HTR-8/SVneo (cell line): ENCODE data around the gene IL3RA.
"Not testable (repeated sequence)": the region's sequence is repeated elsewhere in the genome, so short reads cannot be mapped to it uniquely, and the experiment has no call there.

ENCODE experiments used
- DNase-seq: peaks from one replicate; pipeline ENCODE4 v3.0.0; 2011; ENCODE audit warnings: low spot score, mixed read lengths; ENCODE audit not compliant: insufficient read length
- FAIRE-seq: peaks from 2 replicates; lab custom pipeline; 2011; peaks lifted over from hg19 to GRCh38; lab: Jason Lieb, UNC

Gene IL3RA

GRCh38 chrX:1336331-1336943 lies at the start of gene IL3RA:
Gene IL3RA (plus strand): TSS chrX:1336785. CDS start chrX:1341766, 4,981 bp downstream.
- no peak for DNase-seq
- no peak for FAIRE-seq

GRCh38 chrX:1289535-1289934 lies 47.0 kb upstream of the IL3RA start:
- DNase-seq: no peak
- FAIRE-seq: no peak

- FAIRE-seq: no peak
Observed at GRCh38 chrX:1291110-1291740, 45.4 kb upstream of the IL3RA start.

GRCh38 chrX:1292575-1293290 lies 43.9 kb upstream of the IL3RA start:
- FAIRE-seq (no peak), DNase-seq (no peak)

More at GRCh38 chrX:1291110-1291740, 45.4 kb upstream of the IL3RA start:
- no peak for DNase-seq

GRCh38 chrX:1294301-1295067 lies 42.1 kb upstream of the IL3RA start:
- DNase-seq: no peak
- no peak for FAIRE-seq

GRCh38 chrX:1295550-1295949 lies 41.0 kb upstream of the IL3RA start:
- FAIRE-seq: no peak
- no peak for DNase-seq

- not testable (repeated sequence) for DNase-seq, FAIRE-seq
Observed at GRCh38 chrX:1297591-1297990, 39.0 kb upstream of the IL3RA start.

GRCh38 chrX:1300449-1300848 lies 36.1 kb upstream of the IL3RA start:
- FAIRE-seq (no peak), DNase-seq (no peak)

- DNase-seq (no peak), FAIRE-seq (no peak)
Observed at GRCh38 chrX:1305411-1305810, 31.2 kb upstream of the IL3RA start.

- FAIRE-seq (no peak), DNase-seq (no peak)
Observed at GRCh38 chrX:1306909-1307625, 29.5 kb upstream of the IL3RA start.

GRCh38 chrX:1307626-1308340 lies 28.8 kb upstream of the IL3RA start:
- no peak for FAIRE-seq

GRCh38 chrX:1308476-1308875 lies 28.1 kb upstream of the IL3RA start:
- DNase-seq (no peak), FAIRE-seq (no peak)

More at GRCh38 chrX:1307626-1308340, 28.8 kb upstream of the IL3RA start:
- no peak for DNase-seq

- FAIRE-seq, DNase-seq: not testable (repeated sequence)
Observed at GRCh38 chrX:1308917-1309316, 27.7 kb upstream of the IL3RA start.

- no peak for DNase-seq
- FAIRE-seq: no peak
Observed at GRCh38 chrX:1313788-1314187, 22.8 kb upstream of the IL3RA start.

- FAIRE-seq (no peak), DNase-seq (no peak)
Observed at GRCh38 chrX:1316527-1316926, 20.1 kb upstream of the IL3RA start.

- FAIRE-seq (no peak), DNase-seq (no peak)
Observed at GRCh38 chrX:1321674-1322073, 14.9 kb upstream of the IL3RA start.

- FAIRE-seq (no peak), DNase-seq (no peak)
Observed at GRCh38 chrX:1322393-1322792, 14.2 kb upstream of the IL3RA start.

- FAIRE-seq: no peak
Observed at GRCh38 chrX:1323315-1323714, 13.3 kb upstream of the IL3RA start.

GRCh38 chrX:1325515-1326116 lies 11.0 kb upstream of the IL3RA start:
- DNase-seq: no peak
- no peak for FAIRE-seq

More at GRCh38 chrX:1323315-1323714, 13.3 kb upstream of the IL3RA start:
- peak; percentile 70 for DNase-seq
